Esophagus squamous epithelium (tissue), 4 donors: ENCODE data around the gene MID1.

Experiments used
- CTCF ChIP-seq, 6 experiments: fragments of 450-650 bp in 4 of 6; fragments of 200-600 bp in 2 of 6; sonication (generic) in 2 of 6; IDR thresholded peaks; one replicate each; pipeline ENCODE4 v1.5.1; 2016 to 2019; ENCODE audit warnings: antibody characterized with exemption in 6 of 6, mild to moderate bottlenecking in 4 of 6, moderate library complexity in 4 of 6
- POLR2A ChIP-seq, 4 donors: fragments of 450-650 bp; IDR thresholded peaks; one replicate each; pipeline ENCODE4 v1.6.1; 2017; ENCODE audit warnings: antibody characterized with exemption in 4 of 4, mild to moderate bottlenecking in 4 of 4, moderate library complexity in 3 of 4

GRCh38 chrX:10554612-10555270 is 65.6 kb downstream of the MID1 start:
- TF ChIP-seq CTCF (IDR thresholded peaks at IDR 0.05) (no peak), POLR2A (IDR thresholded peaks at IDR 0.05) (no peak)
